ENCODE measurements around the gene HIP1R. TPM values are rescaled to one million over a fixed set of nuclear protein-coding genes. Genes with fewer than 3 reads are reported as not detected.
A peak's percentile ranks its signal among the peaks of the same experiment; 100 is the strongest.

Gene HIP1R
- total and polyA plus RNA-seq, 8 donors = 23.7 to 36.7 (median 30.4) TPM

- H3K36me3 ChIP-seq = no peaks in the 10 kb centered on the region
- H3K4me1 ChIP-seq = no peaks in the 10 kb centered on the region
- ATAC-seq (no peak), DNase-seq (no peak)
- no peak for TF ChIP-seq CTCF (IDR thresholded peaks at IDR 0.05)
- H3K4me3 ChIP-seq = no peak overlapping the region
- intact Hi-C loops (cut with DNase I) = no loop called here
- H3K27ac ChIP-seq = no peak overlapping the region
- H3K27me3 ChIP-seq = no peaks in the 10 kb centered on the region
- no peaks in the 10 kb centered on the region for H3K9me3 ChIP-seq
These were observed 27.6 kb upstream of the HIP1R start for GRCh38 chr12:122807651-122808050.

- no peak for DNase-seq
- TF ChIP-seq CTCF (IDR thresholded peaks at IDR 0.05) = no peak
- no peak for ATAC-seq
- intact Hi-C loops (cut with DNase I) = no loop called here
- Histone ChIP-seq H3K4me3 (no peak overlapping the region), H3K27ac (no peak overlapping the region), H3K27me3 (no peaks in the 10 kb centered on the region), H3K9me3 (no peaks in the 10 kb centered on the region), H3K36me3 (no peaks in the 10 kb centered on the region), H3K4me1 (no peaks in the 10 kb centered on the region)
These were observed 23.5 kb upstream of the HIP1R start for GRCh38 chr12:122811777-122812176.

GRCh38 chr12:122813310-122813713 lies 21.9 kb upstream of the HIP1R start:
- intact Hi-C loops (cut with DNase I) = no loop called here

GRCh38 chr12:122819209-122819785 lies 16.0 kb upstream of the HIP1R start:
- Histone ChIP-seq H3K27me3 (no peaks in the 10 kb centered on the region), H3K4me1 (no peaks in the 10 kb centered on the region), H3K4me3 (no peak overlapping the region), H3K9me3 (no peaks in the 10 kb centered on the region), H3K36me3 (no peaks in the 10 kb centered on the region), H3K27ac (no peak overlapping the region)
- no peak for DNase-seq
- no peak for ATAC-seq
- intact Hi-C loops (cut with DNase I) = no loop called here
- no peak for TF ChIP-seq CTCF (IDR thresholded peaks at IDR 0.05)

More at GRCh38 chr12:122813310-122813713, 21.9 kb upstream of the HIP1R start:
- H3K4me1 ChIP-seq = no peaks in the 10 kb centered on the region
- H3K36me3 ChIP-seq = no peaks in the 10 kb centered on the region
- no peak overlapping the region for H3K27ac ChIP-seq
- no peak overlapping the region for H3K4me3 ChIP-seq
- no peaks in the 10 kb centered on the region for H3K27me3 ChIP-seq
- H3K9me3 ChIP-seq = no peaks in the 10 kb centered on the region
- no peak for ATAC-seq
- no peak for TF ChIP-seq CTCF (IDR thresholded peaks at IDR 0.05)
- peak in 1 of 4 donors; percentile 11 for DNase-seq

GRCh38 chr12:122820138-122820537 lies 15.1 kb upstream of the HIP1R start:
- no peaks in the 10 kb centered on the region for H3K4me1 ChIP-seq
- H3K27me3 ChIP-seq = no peaks in the 10 kb centered on the region
- H3K27ac ChIP-seq = no peak overlapping the region
- no peaks in the 10 kb centered on the region for H3K9me3 ChIP-seq
- ATAC-seq = no peak
- H3K4me3 ChIP-seq = no peak overlapping the region
- TF ChIP-seq CTCF (IDR thresholded peaks at IDR 0.05) = no peak
- no peaks in the 10 kb centered on the region for H3K36me3 ChIP-seq
- intact Hi-C loops (cut with DNase I) = no loop called here
- DNase-seq = peak in 1 of 4 donors; percentile 14

All from left lung (tissue), 10 donors.